Measurements from ENCODE around the gene CHRNA9.

CHRNA9 gene

GRCh38 chr4:40394236-40394635 is 59.1 kb downstream of the CHRNA9 start:
- DNase-seq = no peak

- no peak for DNase-seq
Observed at GRCh38 chr4:40395166-40395900, 60.2 kb downstream of the CHRNA9 start.

- peak; percentile 44 for DNase-seq
Observed at GRCh38 chr4:40395908-40396793, 61.0 kb downstream of the CHRNA9 start.

GRCh38 chr4:40399578-40399977 is 64.4 kb downstream of the CHRNA9 start:
- DNase-seq = no peak

GRCh38 chr4:40401096-40401495 is 66.0 kb downstream of the CHRNA9 start:
- no peak for DNase-seq

- no peak for DNase-seq
Observed at GRCh38 chr4:40401631-40402030, 66.5 kb downstream of the CHRNA9 start.

GRCh38 chr4:40402556-40402955 is 67.4 kb downstream of the CHRNA9 start:
- DNase-seq = no peak

- no peak for DNase-seq
Observed at GRCh38 chr4:40403081-40403480, 67.9 kb downstream of the CHRNA9 start.
